HUDEP-2 (cell line): ENCODE results near the gene EFCAB5.
A peak's percentile ranks its signal among the peaks of the same experiment; 100 is the strongest.
"Not testable (repeated sequence)": the region's sequence is repeated elsewhere in the genome, so short reads cannot be mapped to it uniquely, and the experiment has no call there.

Experiments
- DNase-seq, 76 experiments: peaks; one replicate each; lab custom pipeline; 2025; ENCODE audit not compliant: unreplicated experiment in 76 of 76; lab: John Stamatoyannopoulos, UW

EFCAB5 gene

DNA sequence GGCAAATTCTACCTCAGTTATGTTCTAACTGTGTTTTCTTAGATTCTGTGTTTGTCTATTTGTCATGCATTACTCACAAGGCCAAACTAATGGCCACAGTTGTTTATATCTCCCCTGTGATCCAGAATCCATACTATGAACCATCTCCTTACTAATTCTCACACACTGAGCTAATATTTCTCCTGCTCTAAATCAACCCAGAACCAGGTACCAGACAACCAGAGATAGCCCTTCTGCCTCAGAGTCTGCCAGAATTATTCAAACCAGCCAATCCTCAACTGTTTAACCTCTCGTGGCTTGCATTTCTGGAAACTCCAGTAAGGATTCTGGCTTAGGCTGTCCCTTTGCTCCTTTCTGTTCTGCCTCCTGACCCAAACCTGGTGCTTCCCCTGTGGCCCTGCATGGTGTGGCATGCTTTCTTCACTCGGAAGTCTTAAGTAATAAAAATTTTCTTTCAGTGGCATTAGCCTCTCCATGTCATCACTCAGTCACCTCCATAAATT is 59.4 kb downstream of the EFCAB5 start:
- DNase-seq = no peak

DNA sequence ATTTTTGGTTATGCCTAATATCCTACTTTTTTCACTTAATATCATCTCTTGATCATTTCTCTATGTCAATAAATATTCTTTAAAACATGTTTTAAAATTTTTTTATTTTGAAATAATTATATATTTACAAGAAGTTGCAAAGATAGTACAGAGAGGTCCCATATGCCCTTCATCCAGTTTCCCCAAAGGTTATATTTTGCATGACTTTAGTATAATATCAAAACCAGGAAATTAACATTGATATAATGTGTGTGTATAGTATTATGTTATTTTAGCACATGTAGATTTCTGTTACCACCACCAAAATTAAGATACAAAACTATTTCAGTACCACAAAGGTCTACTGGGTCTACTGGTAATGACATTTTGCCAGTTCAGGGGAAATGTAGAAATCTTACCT is 60.7 kb downstream of the EFCAB5 start:
- DNase-seq = no peak

- no peak for DNase-seq
These were observed 64.4 kb downstream of the EFCAB5 start for GRCh38 chr17:30005709-30006320.

GRCh38 chr17:30011934-30012333 is 70.5 kb downstream of the EFCAB5 start:
- peak in 5 of 76 experiments; percentile 0 to 37 (median 12) for DNase-seq

DNA sequence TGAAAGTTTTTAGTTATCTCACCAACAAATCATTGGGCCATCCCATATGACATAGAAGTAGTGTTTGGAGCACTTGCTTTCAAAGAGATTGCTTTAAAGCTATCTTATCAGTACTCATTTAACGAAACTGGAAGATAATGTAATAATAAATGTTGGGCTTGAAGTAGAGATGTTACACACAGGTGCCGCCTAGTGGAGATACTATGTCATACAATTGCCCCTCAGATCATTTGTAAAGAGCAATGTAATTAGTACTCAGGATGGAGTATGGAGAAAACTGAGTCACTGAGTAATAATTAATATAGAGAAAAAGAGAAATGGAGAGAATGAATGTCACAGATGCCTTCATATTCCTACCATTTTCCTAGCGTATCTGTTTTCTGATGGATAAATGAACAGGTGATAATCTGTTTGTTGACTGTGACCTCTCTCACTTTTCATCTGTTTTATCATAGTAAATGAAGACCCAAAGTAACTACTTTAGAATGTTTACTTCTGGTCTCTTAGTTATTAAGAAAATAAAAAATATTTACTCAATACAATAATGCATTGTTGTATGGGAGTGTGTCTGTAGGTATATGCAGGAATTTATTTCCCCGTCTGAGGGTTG is 80.4 kb downstream of the EFCAB5 start:
- peak in 16 of 76 experiments; percentile 2 to 32 (median 9) for DNase-seq

DNA sequence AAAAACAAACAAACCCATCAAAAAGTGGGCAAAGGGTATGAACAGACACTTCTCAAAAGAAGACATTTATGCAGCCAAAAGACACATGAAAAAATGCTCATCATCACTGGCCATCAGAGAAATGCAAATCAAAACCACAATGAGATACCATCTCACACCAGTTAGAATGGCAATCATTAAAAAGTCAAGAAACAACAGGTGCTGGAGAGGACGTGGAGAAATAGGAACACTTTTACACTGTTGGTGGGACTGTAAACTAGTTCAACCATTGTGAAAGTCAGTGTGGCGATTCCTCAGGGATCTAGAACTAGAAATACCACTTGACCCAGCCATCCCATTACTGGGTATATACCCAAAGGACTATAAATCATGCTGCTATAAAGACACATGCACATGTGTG is 83.9 kb downstream of the EFCAB5 start:
- DNase-seq = not testable (repeated sequence)

DNA sequence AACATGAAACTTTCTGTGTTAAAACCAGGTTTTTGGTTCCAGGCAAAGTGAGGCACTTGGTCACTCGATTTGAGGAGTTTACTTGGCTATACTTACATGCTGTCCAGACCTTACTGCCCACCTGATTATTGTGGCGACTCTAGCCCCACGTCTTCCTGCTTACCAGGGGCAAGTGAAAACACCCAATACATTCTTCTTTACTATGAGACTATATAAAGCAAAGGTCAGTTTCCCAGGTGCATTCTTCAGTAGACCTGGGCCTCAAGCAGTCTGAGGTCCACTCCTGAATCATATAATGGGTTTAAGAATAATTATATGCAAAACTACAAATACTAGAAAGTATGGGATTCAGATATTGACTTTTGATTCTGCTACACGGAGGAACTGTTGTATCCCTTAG is 86.2 kb downstream of the EFCAB5 start:
- no peak for DNase-seq

GRCh38 chr17:30031214-30031869 is 89.9 kb downstream of the EFCAB5 start:
- DNase-seq = no peak

DNA sequence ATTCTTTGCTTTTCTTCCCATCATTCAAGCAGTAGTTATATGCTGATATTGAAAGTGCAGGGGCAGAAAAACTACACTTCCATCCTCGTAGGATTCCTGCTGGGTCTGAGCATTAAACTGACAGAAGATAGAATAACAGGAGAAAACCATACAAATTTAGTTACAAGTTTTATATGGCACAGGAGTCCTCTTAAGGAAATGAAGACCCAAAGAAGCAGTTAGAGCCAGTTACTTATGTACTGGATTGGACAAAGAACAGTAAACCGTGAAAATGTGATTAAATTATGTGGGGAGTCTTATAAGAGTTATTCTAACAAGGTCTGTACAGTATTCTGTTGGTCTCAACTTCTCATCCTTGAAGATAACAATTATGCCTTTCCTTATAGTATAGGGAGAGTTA is 93.9 kb downstream of the EFCAB5 start:
- no peak for DNase-seq

GRCh38 chr17:30040719-30041518 is 99.5 kb downstream of the EFCAB5 start:
- DNase-seq = not testable (repeated sequence)

DNA sequence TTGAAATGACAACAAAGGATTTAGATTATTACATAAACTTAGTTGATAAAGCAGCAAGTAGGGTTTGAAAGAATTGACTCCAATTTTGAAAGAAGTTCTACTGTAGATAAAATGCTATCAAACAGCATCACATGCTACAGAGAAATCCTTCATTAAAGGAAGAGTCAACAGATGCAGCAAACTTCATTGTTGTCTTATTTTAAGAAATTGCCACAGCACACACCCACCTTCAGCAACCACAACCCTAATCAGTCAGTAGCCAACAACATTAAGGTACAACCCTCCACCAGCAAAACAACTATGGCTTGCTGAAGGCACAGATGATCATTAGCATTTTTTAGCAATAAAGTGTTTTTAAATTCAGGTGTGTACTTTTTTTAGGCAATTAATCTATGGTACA is 100.1 kb downstream of the EFCAB5 start:
- no peak for DNase-seq

- DNase-seq = no peak
These were observed 120.9 kb downstream of the EFCAB5 start for GRCh38 chr17:30062372-30062771.

- no peak for DNase-seq
These were observed 123.3 kb downstream of the EFCAB5 start for GRCh38 chr17:30064738-30065137.

DNA sequence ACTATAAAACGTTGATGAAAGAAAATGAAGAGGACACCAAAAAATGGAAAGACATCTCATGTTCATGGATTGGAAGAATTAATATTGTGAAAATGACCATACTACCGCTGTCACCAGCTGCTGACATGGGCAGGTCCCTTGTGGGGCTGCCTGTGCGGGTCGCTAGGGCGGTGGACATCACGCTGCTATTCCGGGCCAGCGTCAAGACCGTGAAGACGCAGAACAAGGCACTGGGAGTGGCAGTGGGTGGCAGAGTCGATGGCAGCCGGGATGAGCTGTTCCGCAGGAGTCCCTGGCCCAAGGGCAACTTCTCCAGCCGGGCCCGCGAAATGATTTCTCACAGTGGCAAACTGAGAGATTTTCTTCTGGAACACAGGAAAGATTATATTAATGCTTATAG is 127.0 kb downstream of the EFCAB5 start:
- no peak for DNase-seq

GRCh38 chr17:30074254-30074653 is 132.8 kb downstream of the EFCAB5 start:
- no peak for DNase-seq

DNA sequence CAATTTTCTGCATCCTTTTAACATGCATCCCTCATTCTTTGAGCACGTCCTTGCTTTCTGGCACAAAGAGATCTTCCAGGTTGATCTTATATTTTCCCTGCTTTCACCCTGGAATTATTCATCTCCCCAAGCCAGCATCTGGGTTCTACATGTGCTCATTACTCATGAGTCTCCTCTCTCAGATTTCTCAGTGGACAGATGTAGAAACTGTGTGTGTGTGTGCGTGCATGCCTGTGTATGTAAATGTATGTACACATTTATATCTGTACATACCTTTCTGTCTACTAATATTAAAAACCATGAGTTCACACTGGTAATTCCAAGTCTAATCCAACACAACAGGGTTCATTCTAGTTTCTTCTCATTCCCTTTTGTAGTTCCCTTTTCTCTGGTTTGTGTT is 133.3 kb downstream of the EFCAB5 start:
- no peak for DNase-seq

DNA sequence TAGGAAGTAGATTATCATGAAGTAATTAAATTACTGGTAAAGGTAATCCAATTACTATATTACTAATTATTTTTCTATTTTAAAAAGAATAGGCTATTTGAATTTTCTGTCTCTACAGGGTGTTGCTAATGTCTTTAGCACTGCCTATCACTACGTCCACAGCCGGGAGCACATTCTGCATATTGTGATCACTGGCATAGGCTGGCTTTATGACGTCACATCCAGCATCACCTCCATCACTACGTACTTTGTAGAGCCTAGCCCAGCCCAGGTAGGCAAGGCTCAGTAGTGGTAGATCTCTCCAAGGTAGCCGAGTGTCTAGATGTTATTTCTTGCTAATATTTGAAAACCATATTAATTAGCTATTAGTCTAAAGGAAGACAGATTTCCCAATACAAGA is 141.3 kb downstream of the EFCAB5 start:
- DNase-seq = no peak

DNA sequence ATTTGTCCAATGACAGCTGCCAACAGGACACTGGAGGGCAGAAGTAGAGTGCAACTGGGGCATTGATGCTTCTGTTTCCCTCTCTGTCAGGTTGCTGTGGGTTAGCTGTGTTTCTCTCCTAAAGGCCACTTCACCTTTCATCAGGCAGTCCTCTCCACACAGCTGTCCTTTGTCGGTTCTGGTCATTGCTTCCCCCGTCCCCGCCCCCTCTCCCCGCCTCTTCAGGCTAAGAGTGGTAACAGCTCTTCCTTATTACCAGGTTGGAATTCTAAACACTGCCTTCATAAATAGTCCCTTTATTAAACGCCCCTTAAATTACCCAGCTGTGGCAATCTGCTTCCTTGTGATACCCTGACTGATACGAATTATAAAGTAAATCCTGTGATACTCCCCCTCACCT is 143.4 kb downstream of the EFCAB5 start:
- no peak for DNase-seq

GRCh38 chr17:30086896-30087295 is 145.5 kb downstream of the EFCAB5 start:
- DNase-seq = no peak

DNA sequence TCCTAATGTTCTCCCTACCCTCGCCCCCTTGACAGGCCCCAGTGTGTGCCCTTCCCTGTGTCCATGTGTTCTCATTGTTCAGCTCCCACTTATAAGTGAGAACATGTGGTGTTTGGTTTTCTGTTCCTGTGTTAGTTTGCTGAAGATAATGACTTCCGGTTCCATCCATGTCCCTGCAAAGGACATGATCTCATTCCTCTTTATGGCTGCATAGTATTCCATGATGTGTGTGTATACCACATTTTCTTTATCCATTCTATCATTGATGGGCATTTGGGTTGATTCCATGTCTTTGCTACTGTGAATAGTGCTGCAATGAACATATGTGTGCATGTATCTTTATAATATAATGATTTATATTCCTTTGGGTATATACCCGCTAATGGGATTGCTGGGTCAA is 146.0 kb downstream of the EFCAB5 start:
- not testable (repeated sequence) for DNase-seq

GRCh38 chr17:30091121-30091670 is 149.8 kb downstream of the EFCAB5 start:
- DNase-seq = no peak
